ENCODE measurements around the gene ANKAR. TPM values are rescaled to one million over a fixed set of nuclear protein-coding genes. Genes with fewer than 3 reads are reported as not detected.

ANKAR gene
- 31.8 TPM for total RNA-seq

GRCh38 chr2:189674374-189675112, at the start of gene ANKAR:
TSS of gene ANKAR (plus strand) at chr2:189674670. CDS start at chr2:189676491, 1,821 bp downstream.
- Histone ChIP-seq H3K4me1 (ENCODE audit: control insufficient read depth in 3 of 3, insufficient read depth in 3 of 3, low read length in 3 of 3) (peaks cover 17 to 24% (median 17%) of the 10 kb centered on the region in 3 donors), H3K9me3 (ENCODE audit: control insufficient read depth in 3 of 3, low read length in 3 of 3) (no peaks in the 10 kb centered on the region), H3K9ac (ENCODE audit: low read depth in 1 of 3, low read length in 3 of 3) (peak within 1 kb of the TSS; percentile 99 to 100 (median 100)), H3K27me3 (ENCODE audit: control insufficient read depth in 3 of 3, insufficient read depth in 3 of 3, low read length in 3 of 3) (no peaks in the 10 kb centered on the region), H3K4me3 (ENCODE audit: low read length in 3 of 3) (peak within 1 kb of the TSS; percentile 88 to 97 (median 95)), H3K27ac (ENCODE audit: low read depth, low read length) (peak within 1 kb of the TSS; percentile 98), H3K36me3 (ENCODE audit: control insufficient read depth in 3 of 3, insufficient read depth in 3 of 3, low read length in 3 of 3) (peaks cover 0 to 14% (median 13%) of the 10 kb centered on the region in 3 donors)

DNA sequence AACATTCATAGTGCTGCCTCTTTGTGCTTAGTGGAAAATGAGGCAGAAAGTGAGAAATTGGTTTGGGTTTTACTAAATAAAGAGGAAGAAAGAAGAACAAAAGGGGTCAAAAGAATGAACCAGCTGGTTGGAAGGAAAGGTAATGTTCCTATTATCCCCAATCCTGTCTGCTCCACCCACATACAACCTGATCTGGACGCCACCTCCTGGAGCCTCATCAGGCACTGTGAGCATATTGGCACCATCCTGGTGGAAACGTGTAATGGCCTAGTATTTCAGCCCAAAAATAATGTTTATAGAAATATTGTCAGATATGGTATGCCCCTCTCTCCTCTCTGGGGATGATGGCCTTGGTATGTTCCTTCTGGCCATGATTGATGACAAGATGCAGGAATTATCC, 48.8 kb upstream of the ANKAR start:
- Histone ChIP-seq H3K9ac (ENCODE audit: low read depth in 1 of 3, low read length in 3 of 3) (no peak overlapping the region), H3K27ac (ENCODE audit: low read depth, low read length) (no peak overlapping the region), H3K27me3 (ENCODE audit: control insufficient read depth in 3 of 3, insufficient read depth in 3 of 3, low read length in 3 of 3) (no peaks in the 10 kb centered on the region), H3K36me3 (ENCODE audit: control insufficient read depth in 3 of 3, insufficient read depth in 3 of 3, low read length in 3 of 3) (no peaks in the 10 kb centered on the region), H3K4me3 (ENCODE audit: low read length in 3 of 3) (no peak overlapping the region), H3K4me1 (ENCODE audit: control insufficient read depth in 3 of 3, insufficient read depth in 3 of 3, low read length in 3 of 3) (no peaks in the 10 kb centered on the region), H3K9me3 (ENCODE audit: control insufficient read depth in 3 of 3, low read length in 3 of 3) (no peaks in the 10 kb centered on the region)

DNA sequence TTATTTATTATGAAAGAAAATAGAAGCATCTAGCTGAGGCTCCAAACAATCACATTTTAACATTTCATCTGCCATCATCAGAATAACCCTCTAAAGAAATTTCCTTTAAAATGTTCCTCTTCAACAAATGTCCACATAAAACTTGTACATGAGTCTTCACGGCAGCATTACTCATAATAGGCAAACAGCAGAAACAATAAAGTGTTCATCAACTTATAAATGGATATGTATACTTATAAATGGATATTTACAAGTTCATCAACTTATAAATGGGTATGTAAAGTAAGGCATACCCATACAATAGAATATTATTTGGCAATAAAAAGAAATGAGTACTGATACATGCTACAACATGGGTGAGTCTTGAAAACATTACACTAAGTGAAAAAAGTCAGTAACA, 46.7 kb upstream of the ANKAR start:
- Histone ChIP-seq H3K27me3 (ENCODE audit: control insufficient read depth in 3 of 3, insufficient read depth in 3 of 3, low read length in 3 of 3) (no peaks in the 10 kb centered on the region), H3K4me3 (ENCODE audit: low read length in 3 of 3) (no peak overlapping the region), H3K9ac (ENCODE audit: low read depth in 1 of 3, low read length in 3 of 3) (no peak overlapping the region), H3K9me3 (ENCODE audit: control insufficient read depth in 3 of 3, low read length in 3 of 3) (no peaks in the 10 kb centered on the region), H3K27ac (ENCODE audit: low read depth, low read length) (no peak overlapping the region), H3K36me3 (ENCODE audit: control insufficient read depth in 3 of 3, insufficient read depth in 3 of 3, low read length in 3 of 3) (no peaks in the 10 kb centered on the region), H3K4me1 (ENCODE audit: control insufficient read depth in 3 of 3, insufficient read depth in 3 of 3, low read length in 3 of 3) (no peaks in the 10 kb centered on the region)

DNA sequence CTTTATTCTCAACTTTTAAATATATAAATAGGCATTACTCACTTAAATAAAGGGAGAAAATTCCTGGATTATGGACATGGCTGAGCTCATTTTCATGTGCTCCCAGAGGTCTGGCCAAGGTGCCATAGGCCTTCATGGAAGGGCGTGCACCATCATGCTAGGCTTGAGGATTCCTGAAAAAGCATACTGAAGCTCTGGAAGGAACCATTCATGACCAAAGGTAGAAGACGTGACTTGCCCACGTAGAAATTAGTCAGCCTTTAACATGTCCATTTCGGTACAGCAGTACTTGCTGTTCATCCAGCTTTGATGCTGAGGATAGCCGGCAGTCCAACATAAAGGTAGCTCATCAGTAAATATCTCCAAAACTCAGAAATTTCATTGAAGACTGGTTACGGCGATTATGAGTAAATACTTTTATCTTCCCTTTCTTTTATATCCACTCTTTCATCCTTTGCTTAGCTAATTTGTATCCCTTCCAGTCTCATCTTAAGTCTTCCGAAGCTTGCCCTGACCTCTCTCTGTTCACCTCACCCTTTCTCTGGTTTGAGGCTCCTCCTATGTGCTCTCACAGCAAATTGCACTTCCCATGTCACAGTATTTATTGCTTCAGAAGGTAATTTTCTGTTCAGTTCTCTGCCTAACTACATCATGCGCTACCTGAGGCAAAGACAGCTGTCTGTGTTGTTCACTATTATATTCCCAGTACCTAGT, 45.5 kb upstream of the ANKAR start:
- H3K36me3 ChIP-seq (ENCODE audit: control insufficient read depth in 3 of 3, insufficient read depth in 3 of 3, low read length in 3 of 3), result no peaks in the 10 kb centered on the region

GRCh38 chr2:189629531-189630453, 44.7 kb upstream of the ANKAR start:
- no peak overlapping the region for H3K27ac ChIP-seq (ENCODE audit: low read depth, low read length)

More for the DNA sequence above, 45.5 kb upstream of the ANKAR start:
- Histone ChIP-seq H3K27ac (ENCODE audit: low read depth, low read length) (no peak overlapping the region), H3K9me3 (ENCODE audit: control insufficient read depth in 3 of 3, low read length in 3 of 3) (no peaks in the 10 kb centered on the region), H3K9ac (ENCODE audit: low read depth in 1 of 3, low read length in 3 of 3) (no peak overlapping the region), H3K27me3 (ENCODE audit: control insufficient read depth in 3 of 3, insufficient read depth in 3 of 3, low read length in 3 of 3) (no peaks in the 10 kb centered on the region), H3K4me3 (ENCODE audit: low read length in 3 of 3) (no peak overlapping the region), H3K4me1 (ENCODE audit: control insufficient read depth in 3 of 3, insufficient read depth in 3 of 3, low read length in 3 of 3) (no peaks in the 10 kb centered on the region)

GRCh38 chr2:189631849-189632248, 42.6 kb upstream of the ANKAR start:
- Histone ChIP-seq H3K4me3 (ENCODE audit: low read length in 3 of 3) (no peak overlapping the region), H3K27ac (ENCODE audit: low read depth, low read length) (no peak overlapping the region), H3K9ac (ENCODE audit: low read depth in 1 of 3, low read length in 3 of 3) (no peak overlapping the region), H3K27me3 (ENCODE audit: control insufficient read depth in 3 of 3, insufficient read depth in 3 of 3, low read length in 3 of 3) (no peaks in the 10 kb centered on the region), H3K4me1 (ENCODE audit: control insufficient read depth in 3 of 3, insufficient read depth in 3 of 3, low read length in 3 of 3) (no peaks in the 10 kb centered on the region), H3K36me3 (ENCODE audit: control insufficient read depth in 3 of 3, insufficient read depth in 3 of 3, low read length in 3 of 3) (no peaks in the 10 kb centered on the region), H3K9me3 (ENCODE audit: control insufficient read depth in 3 of 3, low read length in 3 of 3) (no peaks in the 10 kb centered on the region)

More at GRCh38 chr2:189629531-189630453, 44.7 kb upstream of the ANKAR start:
- Histone ChIP-seq H3K9ac (ENCODE audit: low read depth in 1 of 3, low read length in 3 of 3) (no peak overlapping the region), H3K9me3 (ENCODE audit: control insufficient read depth in 3 of 3, low read length in 3 of 3) (no peaks in the 10 kb centered on the region), H3K36me3 (ENCODE audit: control insufficient read depth in 3 of 3, insufficient read depth in 3 of 3, low read length in 3 of 3) (no peaks in the 10 kb centered on the region), H3K27me3 (ENCODE audit: control insufficient read depth in 3 of 3, insufficient read depth in 3 of 3, low read length in 3 of 3) (no peaks in the 10 kb centered on the region), H3K4me3 (ENCODE audit: low read length in 3 of 3) (no peak overlapping the region), H3K4me1 (ENCODE audit: control insufficient read depth in 3 of 3, insufficient read depth in 3 of 3, low read length in 3 of 3) (no peaks in the 10 kb centered on the region)

- Histone ChIP-seq H3K9me3 (ENCODE audit: control insufficient read depth in 3 of 3, low read length in 3 of 3) (no peaks in the 10 kb centered on the region), H3K36me3 (ENCODE audit: control insufficient read depth in 3 of 3, insufficient read depth in 3 of 3, low read length in 3 of 3) (no peaks in the 10 kb centered on the region), H3K4me3 (ENCODE audit: low read length in 3 of 3) (no peak overlapping the region), H3K9ac (ENCODE audit: low read depth in 1 of 3, low read length in 3 of 3) (no peak overlapping the region), H3K27me3 (ENCODE audit: control insufficient read depth in 3 of 3, insufficient read depth in 3 of 3, low read length in 3 of 3) (no peaks in the 10 kb centered on the region), H3K27ac (ENCODE audit: low read depth, low read length) (no peak overlapping the region), H3K4me1 (ENCODE audit: control insufficient read depth in 3 of 3, insufficient read depth in 3 of 3, low read length in 3 of 3) (no peaks in the 10 kb centered on the region)
Measured at GRCh38 chr2:189633392-189633811, 41.1 kb upstream of the ANKAR start.

DNA sequence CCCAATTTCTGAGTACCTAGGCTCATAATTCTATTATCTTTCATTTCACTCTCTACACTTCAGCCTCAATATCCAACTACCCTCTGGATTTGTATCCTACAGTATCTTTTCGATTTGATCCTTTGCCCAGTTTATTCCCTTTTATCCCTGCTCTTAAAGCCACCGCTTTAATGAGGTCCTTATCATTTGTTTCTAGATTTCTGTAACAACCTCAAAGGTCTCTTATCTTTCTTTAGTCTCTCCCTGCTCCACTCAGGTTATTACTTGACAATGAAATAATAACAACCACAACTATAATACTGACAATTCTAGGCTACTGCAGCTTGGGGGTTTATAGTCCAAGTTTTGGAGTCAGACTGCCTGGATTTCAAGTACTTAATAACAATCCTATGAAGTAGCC, 39.1 kb upstream of the ANKAR start:
- no peak overlapping the region for H3K9ac ChIP-seq (ENCODE audit: low read depth in 1 of 3, low read length in 3 of 3)
- H3K36me3 ChIP-seq (ENCODE audit: control insufficient read depth in 3 of 3, insufficient read depth in 3 of 3, low read length in 3 of 3), result no peaks in the 10 kb centered on the region
- no peaks in the 10 kb centered on the region for H3K4me1 ChIP-seq (ENCODE audit: control insufficient read depth in 3 of 3, insufficient read depth in 3 of 3, low read length in 3 of 3)
- H3K27ac ChIP-seq (ENCODE audit: low read depth, low read length), result no peak overlapping the region
- no peaks in the 10 kb centered on the region for H3K9me3 ChIP-seq (ENCODE audit: control insufficient read depth in 3 of 3, low read length in 3 of 3)
- H3K27me3 ChIP-seq (ENCODE audit: control insufficient read depth in 3 of 3, insufficient read depth in 3 of 3, low read length in 3 of 3), result no peaks in the 10 kb centered on the region
- H3K4me3 ChIP-seq (ENCODE audit: low read length in 3 of 3), result no peak overlapping the region

- H3K27me3 ChIP-seq (ENCODE audit: control insufficient read depth in 3 of 3, insufficient read depth in 3 of 3, low read length in 3 of 3), result no peaks in the 10 kb centered on the region
- H3K36me3 ChIP-seq (ENCODE audit: control insufficient read depth in 3 of 3, insufficient read depth in 3 of 3, low read length in 3 of 3), result no peaks in the 10 kb centered on the region
- H3K27ac ChIP-seq (ENCODE audit: low read depth, low read length), result no peak overlapping the region
- H3K4me3 ChIP-seq (ENCODE audit: low read length in 3 of 3), result no peak overlapping the region
- no peaks in the 10 kb centered on the region for H3K9me3 ChIP-seq (ENCODE audit: control insufficient read depth in 3 of 3, low read length in 3 of 3)
- H3K9ac ChIP-seq (ENCODE audit: low read depth in 1 of 3, low read length in 3 of 3), result no peak overlapping the region
- H3K4me1 ChIP-seq (ENCODE audit: control insufficient read depth in 3 of 3, insufficient read depth in 3 of 3, low read length in 3 of 3), result no peaks in the 10 kb centered on the region
Measured at GRCh38 chr2:189638301-189639006, 36.0 kb upstream of the ANKAR start.

Data from skeletal muscle tissue (tissue), 4 donors.